ENCODE data around the gene DRC3.

DRC3 gene

GRCh38 chr17:17944743-17945142 is 27.9 kb upstream of the DRC3 start:
- no peak for TF ChIP-seq L3MBTL2 (conservative IDR thresholded peaks at IDR 0.05)
- POLR2A ChIA-PET: interaction anchor here (0.6 to 2.1 kb wide), 3 partner anchors 15 to 109 kb away, joined by 3 to 6 read pairs (median 4); no protein-coding TSS in a partner anchor
- CTCF ChIA-PET: interaction anchor here (1.3 to 1.4 kb wide), 2 partner anchors 25 to 28 kb away, joined by 4 read pairs; partner anchors contain the start of genes DRC3 and TOM1L2
- DNase-seq (ENCODE audit: extremely low spot score): no peak

- no peak for TF ChIP-seq ZNF384 (IDR thresholded peaks at IDR 0.05)
- no peak for TF ChIP-seq SUZ12 (IDR thresholded peaks at IDR 0.05)
- no peak for TF ChIP-seq LEF1 (IDR thresholded peaks at IDR 0.05; ENCODE audit: borderline replicate concordance)
- no peak for TF ChIP-seq ARNT (IDR thresholded peaks at IDR 0.05)
- no peak for TF ChIP-seq FOXA1 (IDR thresholded peaks at IDR 0.05)
- TF ChIP-seq FOXK2 (IDR thresholded peaks at IDR 0.05): no peak
- no peak for TF ChIP-seq BHLHE40 (IDR thresholded peaks at IDR 0.05; ENCODE audit: borderline replicate concordance)
- no peak for TF ChIP-seq ELF4 (IDR thresholded peaks at IDR 0.05)
- no peak for DNase-seq (ENCODE audit: extremely low spot score)
- CTCF ChIA-PET: interaction anchor here (0.6 to 1.5 kb wide), 4 partner anchors 11 to 175 kb away, joined by 3 to 6 read pairs (median 4); no protein-coding TSS in a partner anchor
- POLR2A ChIA-PET: interaction anchor here (1.1 to 1.7 kb wide), 2 partner anchors 12 to 110 kb away, joined by 3 to 4 read pairs; no protein-coding TSS in a partner anchor
Observed at GRCh38 chr17:17946093-17946492, 26.6 kb upstream of the DRC3 start.

- ChIA-PET POLR2A (interaction anchor here (0.6 kb wide), 1 partner anchor 25 kb away, joined by 4 read pairs; the partner anchor contains the start of genes DRC3 and TOM1L2), CTCF (interaction anchor here (0.6 kb wide), 1 partner anchor 47 kb away, joined by 4 read pairs; no protein-coding TSS in a partner anchor)
- TF ChIP-seq BHLHE40 (IDR thresholded peaks at IDR 0.05; ENCODE audit: borderline replicate concordance) (no peak), FOXK2 (IDR thresholded peaks at IDR 0.05) (no peak), HDGF (IDR thresholded peaks at IDR 0.05; ENCODE audit: borderline replicate concordance) (no peak), ZNF384 (IDR thresholded peaks at IDR 0.05) (no peak), PKNOX1 (IDR thresholded peaks at IDR 0.05) (no peak), TARDBP (IDR thresholded peaks at IDR 0.05) (no peak), SUZ12 (IDR thresholded peaks at IDR 0.05) (no peak), L3MBTL2 (conservative IDR thresholded peaks at IDR 0.05) (no peak)
Observed at GRCh38 chr17:17947309-17947708, 25.4 kb upstream of the DRC3 start.

GRCh38 chr17:17947966-17948365 is 24.7 kb upstream of the DRC3 start:
- TF ChIP-seq ELF4 (IDR thresholded peaks at IDR 0.05): no peak
- TF ChIP-seq NFRKB (IDR thresholded peaks at IDR 0.05): no peak
- no peak for TF ChIP-seq TARDBP (IDR thresholded peaks at IDR 0.05)
- TF ChIP-seq CTBP1 (IDR thresholded peaks at IDR 0.05; ENCODE audit: borderline replicate concordance): no peak
- TF ChIP-seq ZNF384 (IDR thresholded peaks at IDR 0.05): no peak
- TF ChIP-seq L3MBTL2 (conservative IDR thresholded peaks at IDR 0.05): no peak
- no peak for TF ChIP-seq FOXA1 (IDR thresholded peaks at IDR 0.05)
- TF ChIP-seq FOXM1 (IDR thresholded peaks at IDR 0.05; ENCODE audit: borderline replicate concordance): no peak
- no peak for TF ChIP-seq FOXK2 (IDR thresholded peaks at IDR 0.05)
- TF ChIP-seq SUZ12 (IDR thresholded peaks at IDR 0.05): no peak
- TF ChIP-seq PKNOX1 (IDR thresholded peaks at IDR 0.05): no peak
- no peak for TF ChIP-seq HDGF (IDR thresholded peaks at IDR 0.05; ENCODE audit: borderline replicate concordance)
- no peak for TF ChIP-seq SP1 (IDR thresholded peaks at IDR 0.05)
- no peak for DNase-seq (ENCODE audit: extremely low spot score)
- ChIA-PET POLR2A (no interaction called here), CTCF (no interaction called here)

More at GRCh38 chr17:17947309-17947708, 25.4 kb upstream of the DRC3 start:
- DNase-seq (ENCODE audit: extremely low spot score): no peak

- ChIA-PET CTCF (no interaction called here), POLR2A (no interaction called here)
- no peak for DNase-seq (ENCODE audit: extremely low spot score)
- TF ChIP-seq FOXM1 (IDR thresholded peaks at IDR 0.05; ENCODE audit: borderline replicate concordance): no peak
- TF ChIP-seq BHLHE40 (IDR thresholded peaks at IDR 0.05; ENCODE audit: borderline replicate concordance): no peak
- no peak for TF ChIP-seq FOXA1 (IDR thresholded peaks at IDR 0.05)
- no peak for TF ChIP-seq HDGF (IDR thresholded peaks at IDR 0.05; ENCODE audit: borderline replicate concordance)
- no peak for TF ChIP-seq TARDBP (IDR thresholded peaks at IDR 0.05)
Observed at GRCh38 chr17:17950347-17950746, 22.3 kb upstream of the DRC3 start.

GRCh38 chr17:17950806-17951205 is 21.9 kb upstream of the DRC3 start:
- POLR2A ChIA-PET: no interaction called here

GRCh38 chr17:17951524-17951923 is 21.1 kb upstream of the DRC3 start:
- CTCF ChIA-PET: no interaction called here
- POLR2A ChIA-PET: no interaction called here
- DNase-seq (ENCODE audit: extremely low spot score): no peak
- TF ChIP-seq FOXK2 (IDR thresholded peaks at IDR 0.05) (no peak), CTBP1 (IDR thresholded peaks at IDR 0.05; ENCODE audit: borderline replicate concordance) (no peak), ELF4 (IDR thresholded peaks at IDR 0.05) (no peak), SUZ12 (IDR thresholded peaks at IDR 0.05) (no peak), LEF1 (IDR thresholded peaks at IDR 0.05; ENCODE audit: borderline replicate concordance) (no peak), SP1 (IDR thresholded peaks at IDR 0.05) (no peak), L3MBTL2 (conservative IDR thresholded peaks at IDR 0.05) (no peak), NFRKB (IDR thresholded peaks at IDR 0.05) (no peak), PKNOX1 (IDR thresholded peaks at IDR 0.05) (no peak), BHLHE40 (IDR thresholded peaks at IDR 0.05; ENCODE audit: borderline replicate concordance) (no peak), TARDBP (IDR thresholded peaks at IDR 0.05) (no peak), HDGF (IDR thresholded peaks at IDR 0.05; ENCODE audit: borderline replicate concordance) (no peak), ZNF384 (IDR thresholded peaks at IDR 0.05) (no peak), FOXA1 (IDR thresholded peaks at IDR 0.05) (no peak), ARNT (IDR thresholded peaks at IDR 0.05) (no peak), FOXM1 (IDR thresholded peaks at IDR 0.05; ENCODE audit: borderline replicate concordance) (no peak)

More at GRCh38 chr17:17950806-17951205, 21.9 kb upstream of the DRC3 start:
- no peak for DNase-seq (ENCODE audit: extremely low spot score)
- no peak for TF ChIP-seq FOXK2 (IDR thresholded peaks at IDR 0.05)
- TF ChIP-seq FOXM1 (IDR thresholded peaks at IDR 0.05; ENCODE audit: borderline replicate concordance): no peak
- no peak for TF ChIP-seq ELF4 (IDR thresholded peaks at IDR 0.05)
- TF ChIP-seq TARDBP (IDR thresholded peaks at IDR 0.05): no peak
- TF ChIP-seq FOXA1 (IDR thresholded peaks at IDR 0.05): no peak
- no peak for TF ChIP-seq BHLHE40 (IDR thresholded peaks at IDR 0.05; ENCODE audit: borderline replicate concordance)
- no peak for TF ChIP-seq ARNT (IDR thresholded peaks at IDR 0.05)
- no peak for TF ChIP-seq ZNF384 (IDR thresholded peaks at IDR 0.05)
- TF ChIP-seq CTBP1 (IDR thresholded peaks at IDR 0.05; ENCODE audit: borderline replicate concordance): no peak
- no peak for TF ChIP-seq L3MBTL2 (conservative IDR thresholded peaks at IDR 0.05)
- TF ChIP-seq NFRKB (IDR thresholded peaks at IDR 0.05): no peak
- no peak for TF ChIP-seq HDGF (IDR thresholded peaks at IDR 0.05; ENCODE audit: borderline replicate concordance)
- TF ChIP-seq SP1 (IDR thresholded peaks at IDR 0.05): no peak
- no peak for TF ChIP-seq SUZ12 (IDR thresholded peaks at IDR 0.05)
- no peak for TF ChIP-seq LEF1 (IDR thresholded peaks at IDR 0.05; ENCODE audit: borderline replicate concordance)
- CTCF ChIA-PET: no interaction called here

Data from HEK293T (cell line).